GM19023 (cell line): ENCODE measurements around the gene LMBRD2.
"Not testable (repeated sequence)": the region's sequence is repeated elsewhere in the genome, so short reads cannot be mapped to it uniquely, and the experiment has no call there.

ENCODE experiments used
- ATAC-seq: cut with Tn5 transposase; IDR thresholded peaks from one replicate; pipeline ENCODE4 v1.9.1; 2021; ENCODE audit warnings: mild to moderate bottlenecking, moderate library complexity; ENCODE audit not compliant: unreplicated experiment

Gene LMBRD2

GRCh38 chr5:36151434-36152323 lies at the start of gene LMBRD2, which contains the start of gene SKP2:
Gene LMBRD2 (minus strand): TSS chr5:36151887. CDS start chr5:36143349, 8,538 bp downstream.
Gene SKP2 (plus strand): TSS chr5:36152111. CDS start chr5:36152263, 152 bp downstream.
- peak; percentile 98 for ATAC-seq

- no peak for ATAC-seq
Observed at GRCh38 chr5:36200513-36200912, 48.8 kb upstream of the LMBRD2 start.

GRCh38 chr5:36199620-36200019 lies 47.9 kb upstream of the LMBRD2 start:
- no peak for ATAC-seq

GRCh38 chr5:36198783-36199182 lies 47.1 kb upstream of the LMBRD2 start:
- not testable (repeated sequence) for ATAC-seq

- no peak for ATAC-seq
Observed at GRCh38 chr5:36198281-36198680, 46.6 kb upstream of the LMBRD2 start.

GRCh38 chr5:36193746-36194145 lies 42.1 kb upstream of the LMBRD2 start:
- ATAC-seq, result no peak

GRCh38 chr5:36184408-36184807 lies 32.7 kb upstream of the LMBRD2 start:
- not testable (repeated sequence) for ATAC-seq

- no peak for ATAC-seq
Observed at GRCh38 chr5:36181774-36182173, 30.1 kb upstream of the LMBRD2 start.

- ATAC-seq, result no peak
Observed at GRCh38 chr5:36180556-36181350, 29.1 kb upstream of the LMBRD2 start.

GRCh38 chr5:36179950-36180349 lies 28.3 kb upstream of the LMBRD2 start:
- no peak for ATAC-seq

GRCh38 chr5:36178524-36178890 lies 26.8 kb upstream of the LMBRD2 start:
- ATAC-seq, result no peak

GRCh38 chr5:36177715-36178523 lies 26.2 kb upstream of the LMBRD2 start:
- no peak for ATAC-seq

GRCh38 chr5:36177154-36177553 lies 25.5 kb upstream of the LMBRD2 start:
- peak; percentile 93 for ATAC-seq

GRCh38 chr5:36175043-36175442 lies 23.4 kb upstream of the LMBRD2 start:
- ATAC-seq, result no peak

GRCh38 chr5:36174119-36174518 lies 22.4 kb upstream of the LMBRD2 start:
- ATAC-seq, result no peak

GRCh38 chr5:36173426-36173825 lies 21.7 kb upstream of the LMBRD2 start:
- ATAC-seq, result no peak

GRCh38 chr5:36172599-36172998 lies 20.9 kb upstream of the LMBRD2 start:
- ATAC-seq, result no peak

GRCh38 chr5:36170832-36171424 lies 19.2 kb upstream of the LMBRD2 start:
- no peak for ATAC-seq

GRCh38 chr5:36168737-36169136 lies 17.1 kb upstream of the LMBRD2 start:
- ATAC-seq, result no peak

GRCh38 chr5:36164461-36164860 lies 12.8 kb upstream of the LMBRD2 start:
- no peak for ATAC-seq
